Body of pancreas (tissue), 4 donors: ENCODE results near the gene CDH15.
"Not testable (repeated sequence)": the region's sequence is repeated elsewhere in the genome, so short reads cannot be mapped to it uniquely, and the experiment has no call there.

Experiments used
- POLR2A ChIP-seq, 3 donors: fragments of 450-650 bp; IDR thresholded peaks; one replicate each; pipeline ENCODE4 v1.6.1; 2016; ENCODE audit warnings: antibody characterized with exemption in 3 of 3, mild to moderate bottlenecking in 2 of 3
- TF ChIP-seq, protein P1 (sequence below), 7 experiments: fragments of 450-650 bp in 4 of 7; fragments of 200-600 bp in 3 of 7; sonication (generic) in 3 of 7; IDR thresholded peaks; one replicate each; pipeline ENCODE4 v1.5.1; 2016 to 2019; ENCODE audit warnings: antibody characterized with exemption in 7 of 7

DNA sequence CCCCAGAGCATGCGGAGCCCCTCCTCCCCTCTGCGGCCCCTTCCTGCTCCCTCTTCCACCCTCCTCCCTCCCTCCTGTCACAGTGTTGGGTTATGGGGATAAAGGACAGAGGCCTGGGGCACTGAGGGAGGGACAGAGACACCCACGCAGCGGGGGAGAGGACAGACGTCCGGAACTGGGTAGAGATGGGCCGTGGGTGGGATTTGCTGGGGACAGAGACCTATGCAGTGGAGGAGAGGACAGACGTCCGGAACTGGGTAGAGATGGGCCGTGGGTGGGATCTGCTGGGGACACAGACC lies 5.9 kb upstream of the CDH15 start:
- not testable (repeated sequence) for TF ChIP-seq POLR2A (IDR thresholded peaks at IDR 0.05)
- TF ChIP-seq, protein P1, sequence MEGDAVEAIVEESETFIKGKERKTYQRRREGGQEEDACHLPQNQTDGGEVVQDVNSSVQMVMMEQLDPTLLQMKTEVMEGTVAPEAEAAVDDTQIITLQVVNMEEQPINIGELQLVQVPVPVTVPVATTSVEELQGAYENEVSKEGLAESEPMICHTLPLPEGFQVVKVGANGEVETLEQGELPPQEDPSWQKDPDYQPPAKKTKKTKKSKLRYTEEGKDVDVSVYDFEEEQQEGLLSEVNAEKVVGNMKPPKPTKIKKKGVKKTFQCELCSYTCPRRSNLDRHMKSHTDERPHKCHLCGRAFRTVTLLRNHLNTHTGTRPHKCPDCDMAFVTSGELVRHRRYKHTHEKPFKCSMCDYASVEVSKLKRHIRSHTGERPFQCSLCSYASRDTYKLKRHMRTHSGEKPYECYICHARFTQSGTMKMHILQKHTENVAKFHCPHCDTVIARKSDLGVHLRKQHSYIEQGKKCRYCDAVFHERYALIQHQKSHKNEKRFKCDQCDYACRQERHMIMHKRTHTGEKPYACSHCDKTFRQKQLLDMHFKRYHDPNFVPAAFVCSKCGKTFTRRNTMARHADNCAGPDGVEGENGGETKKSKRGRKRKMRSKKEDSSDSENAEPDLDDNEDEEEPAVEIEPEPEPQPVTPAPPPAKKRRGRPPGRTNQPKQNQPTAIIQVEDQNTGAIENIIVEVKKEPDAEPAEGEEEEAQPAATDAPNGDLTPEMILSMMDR (IDR thresholded peaks at IDR 0.05): not testable (repeated sequence)
